RWPE2 (cell line): ENCODE results near the gene KIF26B.

Experiments
- ATAC-seq: fragments of 200-7000 bp; cut with Tn5 transposase; 3 replicates; pipeline ENCODE4 v1.9.1; 2021; ENCODE audit warnings: low read depth
- DNase-seq: peaks from one replicate; pipeline ENCODE4 v3.0.0-alpha.2; 2020; ENCODE audit warnings: low spot score
- H3K27ac ChIP-seq: fragments of 450-650 bp; 2 replicates; pipeline ENCODE4 v1.5.1; 2017; ENCODE audit warnings: mild to moderate bottlenecking; ENCODE audit not compliant: poor library complexity, severe bottlenecking
- H3K27me3 ChIP-seq: fragments of 250-450 bp; sonication (Bioruptor Pico); 2 replicates; pipeline ENCODE4 v1.5.1; 2021; ENCODE audit warnings: mild to moderate bottlenecking, moderate library complexity; ENCODE audit not compliant: insufficient read depth, poor library complexity, severe bottlenecking
- H3K36me3 ChIP-seq: fragments of 250-450 bp; sonication (Bioruptor Pico); 2 replicates; pipeline ENCODE4 v1.5.1; 2020; ENCODE audit warnings: low read depth, mild to moderate bottlenecking, moderate library complexity
- H3K4me1 ChIP-seq: fragments of 250-450 bp; sonication (Bioruptor Pico); 2 replicates; pipeline ENCODE4 v1.5.1; 2021; ENCODE audit warnings: mild to moderate bottlenecking, moderate library complexity; ENCODE audit not compliant: insufficient read depth, poor library complexity, severe bottlenecking
- H3K4me3 ChIP-seq: fragments of 250-450 bp; sonication (Bioruptor Pico); 2 replicates; pipeline ENCODE4 v1.5.1; 2021; ENCODE audit warnings: mild to moderate bottlenecking, moderate library complexity; ENCODE audit not compliant: severe bottlenecking
- H3K9me3 ChIP-seq: fragments of 250-450 bp; sonication (Bioruptor Pico); 2 replicates; pipeline ENCODE4 v1.5.1; 2021; ENCODE audit warnings: mild to moderate bottlenecking, moderate library complexity; ENCODE audit not compliant: severe bottlenecking
- TF ChIP-seq, protein P1 (sequence below): fragments of 450-650 bp; IDR thresholded peaks from one replicate; pipeline ENCODE4 v1.5.1; 2017; ENCODE audit warnings: mild to moderate bottlenecking, moderate library complexity; ENCODE audit not compliant: poor library complexity, severe bottlenecking

The KIF26B gene

GRCh38 chr1:245684166-245684565, 529.4 kb downstream of the KIF26B start:
- Histone ChIP-seq H3K36me3 (no peaks in the 10 kb centered on the region), H3K27me3 (no peaks in the 10 kb centered on the region), H3K9me3 (no peaks in the 10 kb centered on the region), H3K27ac (no peak overlapping the region), H3K4me3 (no peak overlapping the region), H3K4me1 (no peaks in the 10 kb centered on the region)
- DNase-seq (no peak), ATAC-seq (no peak)
- TF ChIP-seq, protein P1, sequence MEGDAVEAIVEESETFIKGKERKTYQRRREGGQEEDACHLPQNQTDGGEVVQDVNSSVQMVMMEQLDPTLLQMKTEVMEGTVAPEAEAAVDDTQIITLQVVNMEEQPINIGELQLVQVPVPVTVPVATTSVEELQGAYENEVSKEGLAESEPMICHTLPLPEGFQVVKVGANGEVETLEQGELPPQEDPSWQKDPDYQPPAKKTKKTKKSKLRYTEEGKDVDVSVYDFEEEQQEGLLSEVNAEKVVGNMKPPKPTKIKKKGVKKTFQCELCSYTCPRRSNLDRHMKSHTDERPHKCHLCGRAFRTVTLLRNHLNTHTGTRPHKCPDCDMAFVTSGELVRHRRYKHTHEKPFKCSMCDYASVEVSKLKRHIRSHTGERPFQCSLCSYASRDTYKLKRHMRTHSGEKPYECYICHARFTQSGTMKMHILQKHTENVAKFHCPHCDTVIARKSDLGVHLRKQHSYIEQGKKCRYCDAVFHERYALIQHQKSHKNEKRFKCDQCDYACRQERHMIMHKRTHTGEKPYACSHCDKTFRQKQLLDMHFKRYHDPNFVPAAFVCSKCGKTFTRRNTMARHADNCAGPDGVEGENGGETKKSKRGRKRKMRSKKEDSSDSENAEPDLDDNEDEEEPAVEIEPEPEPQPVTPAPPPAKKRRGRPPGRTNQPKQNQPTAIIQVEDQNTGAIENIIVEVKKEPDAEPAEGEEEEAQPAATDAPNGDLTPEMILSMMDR = no peak

- Histone ChIP-seq H3K9me3 (no peaks in the 10 kb centered on the region), H3K4me3 (no peak overlapping the region), H3K27ac (no peak overlapping the region), H3K27me3 (no peaks in the 10 kb centered on the region), H3K4me1 (no peaks in the 10 kb centered on the region), H3K36me3 (no peaks in the 10 kb centered on the region)
- ATAC-seq (no peak), DNase-seq (no peak)
- TF ChIP-seq, protein P1 = no peak
Observed at GRCh38 chr1:245684571-245684970, 529.8 kb downstream of the KIF26B start.

DNA sequence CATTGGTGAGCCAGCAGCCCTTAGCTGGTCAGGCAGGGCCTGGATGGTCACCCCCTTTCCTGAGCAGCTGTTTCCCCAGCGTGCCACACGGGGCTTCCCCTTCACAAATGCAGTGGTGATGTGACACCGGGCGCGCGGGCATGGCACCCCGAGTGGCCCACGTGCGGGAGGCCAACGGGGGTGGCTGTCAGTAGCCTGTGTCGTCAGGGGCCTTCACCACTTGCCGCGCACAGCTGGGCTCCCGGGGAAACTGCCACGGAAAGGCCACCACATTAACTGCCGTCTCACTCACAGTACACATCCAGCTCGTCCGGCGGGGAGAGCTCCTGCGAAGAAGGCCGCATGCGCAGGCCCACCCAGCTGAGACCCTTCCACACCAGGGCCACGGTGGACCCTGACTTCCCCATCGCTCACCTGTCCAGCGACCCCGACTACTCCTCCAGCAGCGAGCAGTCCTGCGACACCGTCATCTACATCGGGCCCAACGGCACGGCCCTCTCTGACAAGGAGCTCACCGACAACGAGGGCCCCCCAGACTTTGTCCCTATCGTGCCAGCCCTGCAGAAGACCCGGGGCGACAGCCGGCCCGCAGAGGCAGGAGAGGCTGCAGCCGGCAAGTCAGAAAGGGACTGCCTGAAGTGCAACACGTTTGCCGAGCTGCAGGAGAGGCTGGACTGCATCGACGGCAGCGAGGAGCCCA, 530.5 kb downstream of the KIF26B start:
- Histone ChIP-seq H3K9me3 (no peaks in the 10 kb centered on the region), H3K27ac (no peak overlapping the region), H3K4me1 (no peaks in the 10 kb centered on the region), H3K36me3 (no peaks in the 10 kb centered on the region), H3K27me3 (no peaks in the 10 kb centered on the region), H3K4me3 (no peak overlapping the region)
- DNase-seq = no peak
- no peak for ATAC-seq
- TF ChIP-seq, protein P1 = no peak

DNA sequence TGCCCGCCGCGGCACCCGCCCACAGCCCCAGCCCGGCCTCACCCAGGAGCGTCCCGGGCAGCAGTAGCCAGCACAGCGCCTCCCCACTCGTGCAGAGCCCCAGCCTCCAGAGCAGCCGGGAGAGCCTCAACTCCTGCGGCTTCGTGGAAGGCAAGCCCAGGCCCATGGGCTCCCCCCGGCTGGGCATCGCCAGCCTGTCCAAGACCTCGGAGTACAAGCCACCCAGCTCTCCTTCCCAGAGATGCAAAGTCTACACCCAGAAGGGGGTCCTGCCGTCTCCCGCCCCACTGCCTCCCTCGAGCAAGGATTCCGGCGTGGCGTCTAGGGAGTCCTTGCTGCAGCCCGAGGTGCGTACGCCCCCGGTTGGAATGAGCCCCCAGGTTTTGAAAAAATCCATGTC, 531.2 kb downstream of the KIF26B start:
- no peaks in the 10 kb centered on the region for H3K4me1 ChIP-seq
- no peaks in the 10 kb centered on the region for H3K27me3 ChIP-seq
- TF ChIP-seq, protein P1 = no peak
- ATAC-seq (no peak), DNase-seq (no peak)
- H3K27ac ChIP-seq = no peak overlapping the region
- H3K4me3 ChIP-seq = no peak overlapping the region
- no peaks in the 10 kb centered on the region for H3K36me3 ChIP-seq
- H3K9me3 ChIP-seq = no peaks in the 10 kb centered on the region

- no peaks in the 10 kb centered on the region for H3K4me1 ChIP-seq
- TF ChIP-seq, protein P1 = no peak
- ATAC-seq (no peak), DNase-seq (no peak)
- no peaks in the 10 kb centered on the region for H3K9me3 ChIP-seq
- no peaks in the 10 kb centered on the region for H3K27me3 ChIP-seq
- H3K27ac ChIP-seq = no peak overlapping the region
- H3K4me3 ChIP-seq = no peak overlapping the region
- H3K36me3 ChIP-seq = no peaks in the 10 kb centered on the region
Observed at GRCh38 chr1:245686446-245687030, 531.8 kb downstream of the KIF26B start.
